Stimulated activated CD8-positive, alpha-beta memory T cell treated with anti-CD3 and anti-CD28 coated beads, Interleukin-4, amount 100 ng/mL, for 24 hours (primary cell): ENCODE data around the gene APPBP2.
"Not testable (repeated sequence)": the region's sequence is repeated elsewhere in the genome, so short reads cannot be mapped to it uniquely, and the experiment has no call there.

ENCODE experiments used
- DNase-seq: peaks from one replicate; pipeline ENCODE4 v3.0.0-alpha.2; 2020; ENCODE audit warnings: low read depth

The APPBP2 gene

GRCh38 chr17:60435244-60436167 is 90.5 kb downstream of the APPBP2 start:
- peak; percentile 18 for DNase-seq

- not testable (repeated sequence) for DNase-seq
Observed at GRCh38 chr17:60433021-60433997, 92.7 kb downstream of the APPBP2 start.

DNA sequence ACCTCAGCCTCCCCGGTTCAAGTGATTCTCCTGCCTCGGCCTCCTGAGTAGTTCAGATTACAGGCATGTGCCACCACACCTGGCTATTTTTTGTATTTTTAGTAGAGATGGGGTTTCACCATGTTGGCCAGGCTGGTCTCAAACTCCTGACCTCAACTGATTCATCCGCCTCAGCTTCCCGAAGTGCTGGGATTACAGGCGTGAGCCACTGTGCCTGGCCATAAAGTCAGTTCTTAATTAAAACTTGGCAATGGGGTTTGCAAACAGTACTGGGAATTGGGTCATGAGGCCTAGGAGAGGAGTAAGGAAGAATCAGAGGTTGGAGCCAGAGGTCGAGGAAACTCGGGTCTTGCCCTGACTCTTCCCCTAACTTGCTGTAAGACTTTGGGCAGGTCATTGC is 95.5 kb downstream of the APPBP2 start:
- DNase-seq: not testable (repeated sequence)

- not testable (repeated sequence) for DNase-seq
Observed at GRCh38 chr17:60428491-60428890, 97.6 kb downstream of the APPBP2 start.

DNA sequence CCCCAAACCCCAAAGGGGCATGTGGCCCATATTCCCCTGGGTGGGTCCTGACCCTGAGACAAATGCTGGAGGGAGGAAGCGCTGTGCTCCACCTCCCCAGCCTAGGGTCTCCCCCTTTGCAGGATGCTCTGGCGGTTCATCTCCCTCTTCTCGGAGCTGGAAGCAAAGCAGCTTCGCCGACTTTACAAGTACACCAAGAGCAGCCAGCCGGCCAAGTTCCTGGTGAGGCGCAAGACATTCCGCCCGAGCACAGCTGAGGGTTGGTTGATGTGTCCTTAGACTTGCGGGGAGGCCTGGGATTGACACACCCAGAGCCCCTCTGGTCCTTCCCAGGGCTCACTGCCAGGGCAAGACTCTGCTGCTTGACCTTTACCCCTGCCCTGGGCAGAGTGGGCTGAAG is 99.4 kb downstream of the APPBP2 start:
- DNase-seq: no peak

GRCh38 chr17:60425626-60426025 is 100.4 kb downstream of the APPBP2 start:
- no peak for DNase-seq

- DNase-seq: no peak
Observed at GRCh38 chr17:60423865-60424264, 102.2 kb downstream of the APPBP2 start.

DNA sequence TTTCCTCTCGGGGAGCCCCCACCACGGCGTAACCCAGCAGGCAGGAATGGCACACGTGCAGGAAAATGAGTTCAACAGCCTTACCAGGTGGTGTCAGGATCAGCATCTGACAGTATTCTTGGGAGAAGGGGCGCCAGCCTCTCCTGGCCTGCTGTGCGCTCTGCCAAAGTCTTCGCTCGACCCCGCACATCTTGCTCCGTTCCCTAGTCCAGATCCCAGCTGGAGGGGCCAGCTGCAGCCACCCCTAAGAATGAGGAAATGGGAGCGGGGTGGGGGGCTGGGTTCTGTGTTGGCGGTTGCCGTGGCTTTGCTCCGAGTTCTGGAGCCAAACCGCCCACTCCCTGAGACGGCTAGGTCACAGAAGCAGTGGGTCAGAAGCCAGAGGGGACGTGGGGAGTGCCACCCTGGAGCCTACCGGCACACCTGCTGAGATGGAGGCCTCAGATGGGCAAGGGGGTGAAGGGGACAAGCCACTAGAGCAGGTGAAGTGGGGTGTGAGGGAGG is 103.8 kb downstream of the APPBP2 start, which contains the start of gene CHCT1:
CHCT1 (plus strand) TSS at position 328 of the 504 bp plus-strand sequence; CDS start at position 432, 104 bp downstream.
- DNase-seq: no peak

- peak; percentile 60 for DNase-seq
Observed at GRCh38 chr17:60421273-60422161, 104.5 kb downstream of the APPBP2 start.

DNA sequence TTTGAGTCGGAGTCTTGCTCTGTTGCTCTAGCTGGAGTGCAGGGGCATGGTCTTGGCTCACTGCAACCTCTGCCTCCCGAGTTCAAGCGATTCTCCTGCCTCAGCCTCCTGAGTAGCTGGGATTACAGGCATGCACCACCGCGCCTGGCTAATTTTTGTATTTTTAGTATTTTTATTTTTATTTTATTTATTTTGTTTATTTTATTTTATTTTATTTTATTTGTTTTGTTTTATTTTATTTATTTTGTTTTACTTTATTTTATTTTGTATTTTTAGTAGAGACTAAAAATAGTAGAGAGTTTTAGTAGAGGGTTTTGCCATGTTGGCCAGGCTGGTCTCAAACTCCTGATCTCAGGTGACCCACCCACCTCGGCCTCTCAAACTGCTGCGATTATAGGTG is 106.2 kb downstream of the APPBP2 start:
- not testable (repeated sequence) for DNase-seq

DNA sequence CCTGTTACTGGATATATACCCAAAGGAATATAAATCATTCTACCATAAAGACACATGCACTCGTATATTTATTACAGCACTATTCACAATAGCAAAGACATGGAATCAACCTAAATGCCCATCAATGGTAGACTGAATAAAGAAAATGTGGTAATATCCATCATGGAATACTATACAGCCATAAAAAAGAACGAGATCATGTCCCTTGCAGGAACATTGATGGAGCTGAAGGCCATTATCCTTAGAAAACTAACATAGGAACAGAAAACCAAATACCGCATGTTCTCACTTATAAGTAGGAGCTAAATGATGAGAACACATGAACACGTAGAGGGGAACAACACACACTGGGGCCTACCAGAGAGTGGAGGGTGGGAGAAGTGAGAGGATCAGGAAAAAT is 107.0 kb downstream of the APPBP2 start:
- not testable (repeated sequence) for DNase-seq

- DNase-seq: no peak
Observed at GRCh38 chr17:60416368-60416925, 109.6 kb downstream of the APPBP2 start.

- DNase-seq: no peak
Observed at GRCh38 chr17:60415146-60415545, 110.9 kb downstream of the APPBP2 start.

DNA sequence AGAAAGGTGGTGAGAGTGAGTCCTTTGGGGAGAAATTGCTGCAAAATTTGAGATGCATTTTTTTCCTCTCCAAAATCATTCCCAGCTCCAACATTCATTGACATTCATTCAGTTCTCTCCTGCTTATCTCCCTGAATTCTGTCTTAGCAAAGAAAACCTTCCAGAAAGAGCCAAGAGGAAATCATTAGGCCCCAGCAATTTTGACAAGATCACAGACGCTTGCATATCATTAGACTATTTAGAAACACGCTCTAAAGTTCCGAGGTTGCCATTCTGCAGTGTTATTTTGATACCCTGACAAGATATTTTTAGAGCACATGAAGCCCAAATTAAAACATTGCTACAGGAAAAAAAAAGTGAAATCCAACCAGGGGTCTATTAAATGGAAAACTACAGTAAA is 113.3 kb downstream of the APPBP2 start:
- no peak for DNase-seq

DNA sequence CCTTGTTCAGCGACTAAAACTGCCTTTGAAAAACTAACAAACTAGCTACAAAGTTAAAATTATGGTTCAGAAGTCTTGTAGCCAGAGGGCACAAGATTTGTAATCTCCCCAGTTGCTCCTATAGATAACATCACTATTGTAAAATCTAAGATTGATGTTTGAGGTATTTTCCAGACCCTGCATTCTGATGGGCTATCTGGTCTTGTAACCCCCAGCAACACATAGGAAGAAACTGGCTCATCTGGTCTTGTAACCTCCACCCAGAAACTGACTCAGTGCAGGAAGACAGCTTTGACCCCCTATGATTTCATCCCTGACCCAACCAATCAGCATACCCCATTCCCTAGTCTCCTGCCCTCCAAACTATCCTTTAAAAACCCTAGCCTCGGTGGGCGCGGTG is 116.0 kb downstream of the APPBP2 start:
- DNase-seq: no peak

DNA sequence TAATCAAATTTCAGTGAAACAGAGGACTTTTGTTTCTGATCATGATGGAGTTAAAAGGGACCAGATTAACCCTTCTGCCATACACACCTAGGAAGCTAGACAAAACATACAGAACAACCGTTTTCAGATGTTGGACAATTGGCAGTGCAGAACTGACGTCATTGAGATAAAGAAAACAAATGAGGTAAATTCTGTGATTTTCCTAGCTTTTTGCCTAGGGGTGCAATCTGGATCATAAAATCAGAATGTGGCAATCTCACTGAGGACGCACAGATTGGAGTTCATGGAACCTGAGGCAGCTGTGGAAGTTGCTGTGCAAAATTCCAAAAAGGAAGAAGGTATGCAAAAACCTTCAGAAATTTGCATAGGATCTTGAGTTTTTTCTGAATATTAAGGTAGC is 119.2 kb downstream of the APPBP2 start:
- DNase-seq: no peak

GRCh38 chr17:60403962-60404361 is 122.1 kb downstream of the APPBP2 start:
- DNase-seq: no peak

- no peak for DNase-seq
Observed at GRCh38 chr17:60403523-60403810, 122.6 kb downstream of the APPBP2 start.

- no peak for DNase-seq
Observed at GRCh38 chr17:60401819-60402218, 124.2 kb downstream of the APPBP2 start.

GRCh38 chr17:60398227-60398959 is 127.6 kb downstream of the APPBP2 start:
- DNase-seq: no peak
